ENCODE results near the gene CAPN12. TPM values are rescaled to one million over a fixed set of nuclear protein-coding genes. Genes with fewer than 3 reads are reported as not detected.

Gene CAPN12
- total RNA-seq (2022; extraction: Qiagen RNA extraction; ENCODE audit: low read depth) = 4.8 to 7.1 TPM (median 5.9 TPM) in 5 replicates

GRCh38 chr19:38744298-38744681 is at the start of gene CAPN12:
TSS of gene CAPN12 (minus strand) at chr19:38744474. CDS start at chr19:38744165, 309 bp downstream.

GRCh38 chr19:38788478-38789243 is 44.4 kb upstream of the CAPN12 start, which contains the start of gene LGALS7B:
TSS of gene LGALS7B (plus strand) at chr19:38789200. CDS start at chr19:38789227, 27 bp downstream.

DNA sequence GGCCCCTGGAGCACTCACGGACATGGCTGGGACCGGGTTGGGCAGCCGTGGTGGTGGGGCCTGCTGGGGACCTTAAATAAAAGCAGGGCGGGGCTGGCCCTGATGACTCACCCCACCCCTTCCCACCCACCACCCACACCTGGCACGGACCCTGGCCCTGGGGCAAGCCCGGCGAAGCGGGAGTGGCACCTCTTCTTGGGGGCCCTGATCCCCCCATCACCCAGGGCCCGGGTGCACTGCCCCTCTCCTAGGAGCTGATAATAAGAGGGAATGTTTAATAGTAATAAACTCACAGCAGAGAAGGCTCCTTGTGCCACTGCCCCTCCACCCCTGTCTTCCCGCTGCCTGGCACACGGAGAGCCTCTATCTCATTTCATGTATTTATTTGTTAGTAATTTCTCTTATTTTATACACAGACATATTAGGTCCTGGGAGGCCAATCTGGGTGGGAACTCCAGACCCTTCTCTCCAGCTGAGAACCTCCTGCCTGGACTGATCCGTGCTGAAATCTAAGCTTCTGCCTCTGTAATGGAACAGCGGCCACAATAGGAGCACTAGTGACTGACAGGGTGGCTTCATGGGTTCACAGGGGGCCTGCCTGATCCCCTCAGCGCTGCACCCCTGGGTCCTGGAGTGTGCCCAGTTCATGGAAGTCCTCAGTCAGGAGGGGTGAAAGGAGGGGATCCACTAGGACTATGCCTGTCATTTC is 29.3 kb upstream of the CAPN12 start, which contains the start of gene LGALS7:
TSS of gene LGALS7 (minus strand) at position 49 of the 709 bp plus-strand sequence. CDS start at position 24, 25 bp downstream.

Other genes with a start within 250 kb of the CAPN12 start
- gene MAP4K1, start 126.5 kb downstream of the CAPN12 start, total RNA-seq (2022; extraction: Qiagen RNA extraction; ENCODE audit: low read depth) = 0.30 to 1.5 TPM (median 1.1 TPM) in 5 replicates
- gene EIF3K, start 125.3 kb downstream of the CAPN12 start, total RNA-seq (2022; extraction: Qiagen RNA extraction; ENCODE audit: low read depth) = 669 to 911 TPM (median 738 TPM) in 5 replicates
- gene ACTN4, start 96.8 kb downstream of the CAPN12 start, total RNA-seq (2022; extraction: Qiagen RNA extraction; ENCODE audit: low read depth) = 901 to 1,299 TPM (median 1,198 TPM) in 5 replicates
- gene LGALS7, start 29.0 kb upstream of the CAPN12 start, total RNA-seq (2022; extraction: Qiagen RNA extraction; ENCODE audit: low read depth) = 0.32 TPM in 1 of 5 replicates, not detected in the others
- 0.37 to 0.65 TPM (median 0.56 TPM) in 3 of 5 replicates, not detected in the others for gene LGALS7B, start 44.7 kb upstream of the CAPN12 start, total RNA-seq (2022; extraction: Qiagen RNA extraction; ENCODE audit: low read depth)
- gene LGALS4, start 68.5 kb upstream of the CAPN12 start, total RNA-seq (2022; extraction: Qiagen RNA extraction; ENCODE audit: low read depth) = 0.50 to 1.1 TPM (median 0.72 TPM) in 5 replicates
- 286 to 383 TPM (median 290 TPM) in 5 replicates for gene ECH1, start 87.3 kb upstream of the CAPN12 start, total RNA-seq (2022; extraction: Qiagen RNA extraction; ENCODE audit: low read depth)
- 350 to 371 TPM (median 363 TPM) in 5 replicates for gene HNRNPL, start 105.5 kb upstream of the CAPN12 start, total RNA-seq (2022; extraction: Qiagen RNA extraction; ENCODE audit: low read depth)
- gene RINL, start 133.8 kb upstream of the CAPN12 start, total RNA-seq (2022; extraction: Qiagen RNA extraction; ENCODE audit: low read depth) = 2.6 to 3.6 TPM (median 2.8 TPM) in 5 replicates
- 34.8 to 39.9 TPM (median 36.1 TPM) in 5 replicates for gene SIRT2, start 155.1 kb upstream of the CAPN12 start, total RNA-seq (2022; extraction: Qiagen RNA extraction; ENCODE audit: low read depth)
- gene NFKBIB, start 155.5 kb upstream of the CAPN12 start, total RNA-seq (2022; extraction: Qiagen RNA extraction; ENCODE audit: low read depth) = 68.2 to 127 TPM (median 105 TPM) in 5 replicates
- 0.76 to 1.3 TPM (median 0.89 TPM) in 5 replicates for gene CCER2, start 167.7 kb upstream of the CAPN12 start, total RNA-seq (2022; extraction: Qiagen RNA extraction; ENCODE audit: low read depth)
- 48.1 to 58.7 TPM (median 56.2 TPM) in 5 replicates for gene SARS2, start 186.3 kb upstream of the CAPN12 start, total RNA-seq (2022; extraction: Qiagen RNA extraction; ENCODE audit: low read depth)
- gene MRPS12, start 186.5 kb upstream of the CAPN12 start, total RNA-seq (2022; extraction: Qiagen RNA extraction; ENCODE audit: low read depth) = 205 to 327 TPM (median 291 TPM) in 5 replicates
- 70.5 to 99.5 TPM (median 87.1 TPM) in 5 replicates for gene FBXO17, start 231.3 kb upstream of the CAPN12 start, total RNA-seq (2022; extraction: Qiagen RNA extraction; ENCODE audit: low read depth)

All from A549 treated with CpdA at 1 μM for 4 hours (cell line).